Measurements from ENCODE around the gene MRPL11. TPM values are rescaled to one million over a fixed set of nuclear protein-coding genes. Genes with fewer than 3 reads are reported as not detected.

The MRPL11 gene
- polyA plus RNA-seq, 3 donors: 14.7 to 64.6 (median 59.6) TPM

- Histone ChIP-seq H3K4me2 (replicated peaks; ENCODE audit: extremely low read depth, low read length, poor library complexity, severe bottlenecking) (peak overlapping the region; percentile 74), H3K79me2 (ENCODE audit: insufficient read depth, low read length) (no peaks in the 10 kb centered on the region), H3K27ac (ENCODE audit: low read depth in 1 of 2, low read length in 2 of 2) (no peak overlapping the region), H3K4me3 (replicated peaks in 1 of 3; ENCODE audit: low read depth in 2 of 3, low read length in 3 of 3) (peak overlapping the region in 1 of 3 experiments; percentile 64), H3K9ac (ENCODE audit: insufficient read depth, low read length, poor library complexity, severe bottlenecking) (no peak overlapping the region), H3K27me3 (ENCODE audit: control insufficient read depth in 2 of 2, insufficient read depth in 2 of 2, low read length in 2 of 2) (peaks cover 0 to 14% of the 10 kb centered on the region in 2 donors), H3K4me1 (ENCODE audit: control insufficient read depth in 1 of 2, insufficient read depth in 2 of 2, low read length in 2 of 2) (peaks cover 7 to 12% of the 10 kb centered on the region in 2 donors), H3K9me3 (replicated peaks in 1 of 2; ENCODE audit: control insufficient read depth in 1 of 2, insufficient read depth in 1 of 2, low read length in 2 of 2) (no peaks in the 10 kb centered on the region), H4K20me1 (ENCODE audit: insufficient read depth, low read length) (no peaks in the 10 kb centered on the region), H2AFZ (ENCODE audit: insufficient read depth, low read depth, low read length, poor library complexity, severe bottlenecking) (no peak overlapping the region), H3K36me3 (replicated peaks in 1 of 2; ENCODE audit: control insufficient read depth in 1 of 2, insufficient read depth in 2 of 2, low read length in 2 of 2) (no peaks in the 10 kb centered on the region)
- H3K27me3 Mint-ChIP-seq (ENCODE audit: low read depth in 3 of 3): peaks cover 21 to 42% (median 34%) of the 10 kb centered on the region in 3 donors
- peaks cover 4% of the 10 kb centered on the region for H3K4me1 Mint-ChIP-seq
- no peak for TF ChIP-seq CTCF (IDR thresholded peaks at IDR 0.05)
- DNase-seq: no peak
- no peaks in the 10 kb centered on the region for H3K36me3 Mint-ChIP-seq
- H3K4me3 Mint-ChIP-seq: no peak overlapping the region
- 24% methylated on average over 3 of the region's 15 CpGs for whole genome bisulfite sequencing (ENCODE audit: insufficient coverage)
- intact Hi-C loops (cut with micrococcal nuclease): loop anchor here (2.0 to 5.0 kb wide), 3 partner anchors 70 to 423 kb away; no protein-coding TSS in a partner anchor
- H3K9me3 Mint-ChIP-seq: no peaks in the 10 kb centered on the region
- no peak overlapping the region for H3K27ac Mint-ChIP-seq
Observed at GRCh38 chr11:66409226-66409625, 29.4 kb downstream of the MRPL11 start.

- Mint-ChIP-seq H3K27ac (no peak overlapping the region), H3K4me3 (peak overlapping the region; percentile 47 to 71), H3K4me1 (peaks cover 4% of the 10 kb centered on the region), H3K27me3 (ENCODE audit: low read depth in 3 of 3) (peaks cover 17 to 39% (median 30%) of the 10 kb centered on the region in 3 donors), H3K36me3 (no peaks in the 10 kb centered on the region), H3K9me3 (no peaks in the 10 kb centered on the region)
- peak overlapping the region; percentile 53 for H2AFZ ChIP-seq (ENCODE audit: insufficient read depth, low read depth, low read length, poor library complexity, severe bottlenecking)
- peaks cover 3 to 14% of the 10 kb centered on the region in 2 donors for H3K27me3 ChIP-seq (ENCODE audit: control insufficient read depth in 2 of 2, insufficient read depth in 2 of 2, low read length in 2 of 2)
- H3K9ac ChIP-seq (ENCODE audit: insufficient read depth, low read length, poor library complexity, severe bottlenecking): no peak overlapping the region
- H3K79me2 ChIP-seq (ENCODE audit: insufficient read depth, low read length): no peaks in the 10 kb centered on the region
- H3K4me2 ChIP-seq (replicated peaks; ENCODE audit: extremely low read depth, low read length, poor library complexity, severe bottlenecking): peak overlapping the region; percentile 74
- H3K4me3 ChIP-seq (replicated peaks in 1 of 3; ENCODE audit: low read depth in 2 of 3, low read length in 3 of 3): peak overlapping the region in 1 of 3 experiments; percentile 64
- H3K4me1 ChIP-seq (ENCODE audit: control insufficient read depth in 1 of 2, insufficient read depth in 2 of 2, low read length in 2 of 2): peaks cover 7 to 12% of the 10 kb centered on the region in 2 donors
- H4K20me1 ChIP-seq (ENCODE audit: insufficient read depth, low read length): no peaks in the 10 kb centered on the region
- TF ChIP-seq CTCF (IDR thresholded peaks at IDR 0.05): peak; percentile 100
- intact Hi-C loops (cut with micrococcal nuclease): loop anchor here (1.0 to 5.0 kb wide), 4 partner anchors 22 to 424 kb away; no protein-coding TSS in a partner anchor
- no peak overlapping the region for H3K27ac ChIP-seq (ENCODE audit: low read depth in 1 of 2, low read length in 2 of 2)
- DNase-seq: peak; percentile 82 to 86 (median 85)
- no peaks in the 10 kb centered on the region for H3K9me3 ChIP-seq (replicated peaks in 1 of 2; ENCODE audit: control insufficient read depth in 1 of 2, insufficient read depth in 1 of 2, low read length in 2 of 2)
- under 1% methylated on average over 47 of the region's 63 CpGs for WGBS (ENCODE audit: insufficient coverage)
- no peaks in the 10 kb centered on the region for H3K36me3 ChIP-seq (replicated peaks in 1 of 2; ENCODE audit: control insufficient read depth in 1 of 2, insufficient read depth in 2 of 2, low read length in 2 of 2)
Observed at GRCh38 chr11:66408488-66409214, 30.0 kb downstream of the MRPL11 start.

Measured in CD14-positive monocyte (primary cell).